HCT116 (cell line): ENCODE measurements around the gene KNOP1. TPM values are rescaled to one million over a fixed set of nuclear protein-coding genes. Genes with fewer than 3 reads are reported as not detected.
"Not testable (repeated sequence)": the region's sequence is repeated elsewhere in the genome, so short reads cannot be mapped to it uniquely, and the experiment has no call there.

Experiments
- ATAC-seq: fragments of 200-7000 bp; cut with Tn5 transposase; 2 replicates; pipeline ENCODE4 v1.9.1; 2020; ENCODE audit warnings: mild to moderate bottlenecking, moderate library complexity
- BruUV-seq: library from RNA; stranded (reverse); fragments of 400-500 nt; replicated peaks from 2 replicates; lab custom pipeline; 2021; lab: Mats Ljungman, UMichigan
- CTCF ChIA-PET: fragments of 300-600 bp; sonication (Branson Sonifier 250); formaldehyde crosslinking; loops from one replicate; lab custom pipeline; 2021; ENCODE audit warnings: antibody characterized with exemption; lab: Charles Lee
- POLR2A ChIA-PET: fragments of 300-600, 350-600 bp; sonication (Branson Sonifier 250); formaldehyde crosslinking; loops from one replicate; lab custom pipeline; 2021; ENCODE audit warnings: antibody characterized with exemption; lab: Charles Lee
- RAD21 ChIA-PET, 2 experiments: fragments of 300-600 bp; sonication (Branson Sonifier 250); formaldehyde crosslinking; loops; one replicate each; lab custom pipeline; 2023; ENCODE audit warnings: low total read pairs in 2 of 2; ENCODE audit not compliant: uncharacterized antibody in 2 of 2, unreplicated experiment in 2 of 2, low non-redundant PET in 1 of 2; lab: Charles Lee
- DNase-seq: peaks from one replicate; pipeline ENCODE4 v3.0.0-alpha.2; 2010; ENCODE audit warnings: low read depth, low spot score
- H2AFZ ChIP-seq: fragments of 200-600 bp; shearing (Covaris generic), sonication (generic); 2 replicates; pipeline ENCODE4 v1.6.1; 2017; ENCODE audit warnings: low read depth, mixed run types, mixed read lengths, antibody characterized with exemption, low read length; ENCODE audit not compliant: poor library complexity, severe bottlenecking
- H3K27ac ChIP-seq: 2 replicates; pipeline ENCODE4 v1.5.1; 2012; ENCODE audit warnings: low read depth, low read length
- H3K27me3 ChIP-seq: fragments of 200-600 bp; sonication (generic); 2 replicates; pipeline ENCODE4 v1.6.1; 2016; ENCODE audit warnings: mixed run types, low read length, mixed read lengths; ENCODE audit not compliant: insufficient read depth
- H3K36me3 ChIP-seq, 2 experiments: fragments of 200-500 bp in 1 of 2; fragments of 200-600 bp in 1 of 2; sonication (Bioruptor generic) in 1 of 2; sonication (generic) in 1 of 2; 2 replicates each; pipeline versions ENCODE4 v1.5.1 to v1.6.1; 2014 to 2016; ENCODE audit warnings: low read length in 2 of 2, inconsistent platforms in 1 of 2, mixed read lengths in 1 of 2, mixed run types in 1 of 2; ENCODE audit not compliant: insufficient read depth in 2 of 2, control insufficient read depth in 1 of 2
- H3K4me1 ChIP-seq, 2 experiments: fragments of 200-600 bp in 1 of 2; sonication (generic) in 1 of 2; 2 replicates each; pipeline versions ENCODE4 v1.5.1 to v1.6.1; 2012 to 2017; ENCODE audit warnings: low read length in 2 of 2, inconsistent platforms in 1 of 2, mild to moderate bottlenecking in 1 of 2, mixed read lengths in 1 of 2, mixed run types in 1 of 2, moderate library complexity in 1 of 2; ENCODE audit not compliant: insufficient read depth in 2 of 2, control insufficient read depth in 1 of 2
- H3K4me2 ChIP-seq: fragments of 200-600 bp; sonication (generic); 2 replicates; pipeline ENCODE4 v1.6.1; 2017; ENCODE audit warnings: mixed run types, low read length, mixed read lengths
- H3K4me3 ChIP-seq, 2 experiments: fragments of 200-600 bp in 1 of 2; sonication (generic) in 1 of 2; replicated peaks in 1 of 2; 2 replicates each; pipeline ENCODE4 v1.5.1; 2011 to 2016; ENCODE audit warnings: low read length in 2 of 2, control low read depth in 1 of 2, low read depth in 1 of 2, mild to moderate bottlenecking in 1 of 2, mixed read lengths in 1 of 2, mixed run types in 1 of 2
- H3K79me2 ChIP-seq: fragments of 200-600 bp; sonication (generic); 2 replicates; pipeline ENCODE4 v1.6.1; 2017; ENCODE audit warnings: mild to moderate bottlenecking, mixed run types, low read length, moderate library complexity, mixed read lengths; ENCODE audit not compliant: insufficient read depth
- H3K9ac ChIP-seq: fragments of 200-600 bp; sonication (generic); 2 replicates; pipeline ENCODE4 v1.6.1; 2016; ENCODE audit warnings: low read length, mixed read lengths
- H3K9me2 ChIP-seq: fragments of 200-600 bp; sonication (generic), shearing (Covaris generic); 2 replicates; pipeline ENCODE4 v1.6.1; 2017; ENCODE audit warnings: mixed run types, mild to moderate bottlenecking, moderate library complexity; ENCODE audit not compliant: insufficient read depth
- H3K9me3 ChIP-seq, 2 experiments: fragments of 200-500 bp in 1 of 2; fragments of 200-600 bp in 1 of 2; sonication (Bioruptor generic) in 1 of 2; sonication (generic) in 1 of 2; 2 replicates each; pipeline ENCODE4 v1.6.1; 2014 to 2017; ENCODE audit warnings: low read length in 2 of 2, mixed read lengths in 2 of 2, inconsistent platforms in 1 of 2, low read depth in 1 of 2, mild to moderate bottlenecking in 1 of 2, mixed run types in 1 of 2, moderate library complexity in 1 of 2; ENCODE audit not compliant: control insufficient read depth in 1 of 2, insufficient read depth in 1 of 2
- H4K20me1 ChIP-seq: fragments of 200-600 bp; sonication (generic), shearing (Covaris generic); 2 replicates; pipeline ENCODE4 v1.6.1; 2017; ENCODE audit warnings: mixed run types, mild to moderate bottlenecking, moderate library complexity; ENCODE audit not compliant: insufficient read depth
- CBX3 ChIP-seq: IDR thresholded peaks from 2 replicates; pipeline ENCODE4 v1.6.1; 2012; ENCODE audit warnings: low read depth
- EGR1 ChIP-seq: IDR thresholded peaks from 2 replicates; pipeline ENCODE4 v1.6.1; 2012; ENCODE audit warnings: low read depth
- ELF1 ChIP-seq: IDR thresholded peaks from 2 replicates; pipeline ENCODE4 v1.6.1; 2012; ENCODE audit warnings: low read depth, borderline replicate concordance
- EZH2 ChIP-seq: fragments of 200-600 bp; sonication (generic); IDR thresholded peaks from 2 replicates; pipeline ENCODE4 v1.6.1; 2017; ENCODE audit warnings: antibody characterized with exemption, mixed run types
- EZH2phosphoT487 ChIP-seq: fragments of 200-600 bp; IDR thresholded peaks from 2 replicates; pipeline ENCODE4 v1.6.1; 2018; ENCODE audit warnings: antibody characterized with exemption, borderline replicate concordance
- JUND ChIP-seq: IDR thresholded peaks from 2 replicates; pipeline ENCODE4 v1.6.1; 2012
- POLR2AphosphoS5 ChIP-seq: IDR thresholded peaks from 2 replicates; pipeline ENCODE4 v1.6.1; 2011; ENCODE audit warnings: mild to moderate bottlenecking, low read depth, low read length, moderate library complexity
- RAD21 ChIP-seq: IDR thresholded peaks from 2 replicates; pipeline ENCODE4 v1.6.1; 2012; ENCODE audit warnings: low read depth, mild to moderate bottlenecking
- SP1 ChIP-seq: IDR thresholded peaks from 2 replicates; pipeline ENCODE4 v1.6.1; 2012; ENCODE audit warnings: low read depth
- TCF7L2 ChIP-seq: IDR thresholded peaks from 2 replicates; pipeline ENCODE4 v1.7.0; 2011; ENCODE audit warnings: borderline replicate concordance, inconsistent platforms; ENCODE audit not compliant: insufficient read depth, insufficient read length; ENCODE audit errors: extremely low read depth
- ZFX ChIP-seq: fragments of 450-650 bp; IDR thresholded peaks from 2 replicates; pipeline ENCODE4 v1.6.1; 2017
- ZNF274 ChIP-seq: fragments of 200-500 bp; sonication (Bioruptor generic); IDR thresholded peaks from 2 replicates; pipeline ENCODE4 v1.6.1; 2014; ENCODE audit warnings: mild to moderate bottlenecking, low read depth, low read length, inconsistent platforms
- intact Hi-C: fragments of 100-400 bp; cut with micrococcal nuclease; formaldehyde crosslinking; loops from 2 replicates; pipeline ENCODE4 v1.10.0; 2022
- total RNA-seq: library from RNA; stranded (reverse); gene quantifications from one replicate; pipeline ENCODE4 v1.2.1, GENCODE V29; 2021; ENCODE audit not compliant: unreplicated experiment
- TF ChIP-seq, protein P1 (sequence below): IDR thresholded peaks from 2 replicates; pipeline ENCODE4 v1.6.1; 2012

KNOP1 gene
- total RNA-seq, 1 experiment from 2014 or later: 34.6 TPM

GRCh38 chr16:19718624-19718965 lies 568 bp upstream of the KNOP1 start:
- peak overlapping the region; percentile 79 for H3K4me2 ChIP-seq
- ATAC-seq (no peak), DNase-seq (no peak)
- H3K9me3 ChIP-seq: no peaks in the 10 kb centered on the region
- H2AFZ ChIP-seq: peak overlapping the region; percentile 83
- peak overlapping the region; percentile 86 for H3K27ac ChIP-seq
- peak overlapping the region; percentile 92 to 95 for H3K4me3 ChIP-seq
- BruUV-seq: no TSS peak
- H3K9me2 ChIP-seq: no peaks in the 10 kb centered on the region
- H3K79me2 ChIP-seq: peaks cover 65% of the 10 kb centered on the region
- TF ChIP-seq EZH2phosphoT487 (no peak), JUND (no peak), ZFX (no peak), SP1 (no peak), EGR1 (no peak), TCF7L2 (no peak), RAD21 (no peak), EZH2 (no peak), ZNF274 (no peak), ELF1 (no peak)
- TF ChIP-seq, protein P1, sequence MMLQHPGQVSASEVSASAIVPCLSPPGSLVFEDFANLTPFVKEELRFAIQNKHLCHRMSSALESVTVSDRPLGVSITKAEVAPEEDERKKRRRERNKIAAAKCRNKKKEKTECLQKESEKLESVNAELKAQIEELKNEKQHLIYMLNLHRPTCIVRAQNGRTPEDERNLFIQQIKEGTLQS: no peak
- H3K27me3 ChIP-seq: no peaks in the 10 kb centered on the region
- H3K36me3 ChIP-seq: peaks cover 8 to 14% of the 10 kb centered on the region in 2 experiments; a peak in 3 of 4 replicates
- CTCF ChIA-PET: interaction anchor here (1.0 kb wide), 1 partner anchor 19 kb away, joined by 3 read pairs; no protein-coding TSS in a partner anchor
- peak overlapping the region; percentile 88 for H3K9ac ChIP-seq
- H4K20me1 ChIP-seq: peaks cover 4% of the 10 kb centered on the region; the same call in 1 of the 2 replicates
- POLR2A ChIA-PET: interaction anchor here (0.7 kb wide), 1 partner anchor 908 kb away, joined by 3 read pairs; no protein-coding TSS in a partner anchor
- peaks cover 11 to 24% of the 10 kb centered on the region in 2 experiments for H3K4me1 ChIP-seq
- RAD21 ChIA-PET: no interaction called here
- intact Hi-C loops: no loop called here

GRCh38 chr16:19717314-19717713 lies 713 bp downstream of the KNOP1 start:
- RAD21 ChIA-PET: no interaction called here
- Histone ChIP-seq H3K9me2 (no peaks in the 10 kb centered on the region), H3K4me2 (peak overlapping the region; percentile 79), H3K36me3 (peaks cover 9 to 18% of the 10 kb centered on the region in 2 experiments; a peak in 3 of 4 replicates), H3K27me3 (no peaks in the 10 kb centered on the region), H3K9me3 (no peaks in the 10 kb centered on the region), H3K79me2 (peaks cover 78% of the 10 kb centered on the region), H3K9ac (peak overlapping the region; percentile 88), H3K4me3 (peak overlapping the region; percentile 92 to 95), H4K20me1 (peaks cover 4% of the 10 kb centered on the region; the same call in 1 of the 2 replicates), H3K27ac (peak overlapping the region; percentile 86), H3K4me1 (peaks cover 11 to 24% of the 10 kb centered on the region in 2 experiments), H2AFZ (no peak overlapping the region)
- DNase-seq: no peak
- ATAC-seq: no peak
- no TSS peak for BruUV-seq
- TF ChIP-seq SP1 (no peak), ELF1 (no peak), CBX3 (no peak), POLR2AphosphoS5 (no peak), ZNF274 (no peak), EGR1 (no peak)
- POLR2A ChIA-PET: interaction anchor here (1.2 kb wide), 1 partner anchor 10 kb away, joined by 3 read pairs; no protein-coding TSS in a partner anchor
- CTCF ChIA-PET: no interaction called here
- intact Hi-C loops: no loop called here

DNA sequence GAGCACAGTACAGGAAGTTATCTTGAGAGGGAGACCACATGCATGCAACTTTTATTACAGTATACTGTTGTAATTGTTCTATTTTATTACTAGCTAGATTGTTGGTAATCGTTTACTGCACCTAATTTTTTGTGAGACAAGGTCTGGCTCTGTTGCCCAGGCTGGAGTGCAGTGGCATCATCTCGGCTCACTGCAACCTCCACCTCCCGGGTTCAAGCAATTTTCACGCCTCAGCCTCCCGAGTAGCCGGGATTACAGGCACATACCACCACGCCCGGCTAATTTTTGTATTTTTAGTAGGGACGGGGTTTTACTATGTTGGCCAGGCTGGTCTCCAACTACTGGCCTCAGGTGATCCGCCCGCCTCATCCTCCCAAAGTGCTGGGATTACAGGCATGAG lies 1.3 kb downstream of the KNOP1 start:
- peak overlapping the region; percentile 88 for H3K9ac ChIP-seq
- H3K27me3 ChIP-seq, DNase-seq, CTCF ChIA-PET, POLR2A ChIA-PET, BruUV-seq, ATAC-seq, RAD21 ChIA-PET, H3K9me2 ChIP-seq, H2AFZ ChIP-seq, H3K9me3 ChIP-seq, H4K20me1 ChIP-seq, intact Hi-C loops: not testable (repeated sequence)
- peak overlapping the region; percentile 86; the same call in 1 of the 2 replicates for H3K27ac ChIP-seq
- H3K4me1 ChIP-seq: peaks cover 11 to 24% of the 10 kb centered on the region in 2 experiments
- peaks cover 9 to 24% of the 10 kb centered on the region in 2 experiments; a peak in 3 of 4 replicates for H3K36me3 ChIP-seq
- peaks cover 84% of the 10 kb centered on the region for H3K79me2 ChIP-seq
- H3K4me2 ChIP-seq: peak overlapping the region; percentile 79
- H3K4me3 ChIP-seq: peak overlapping the region; percentile 92 to 95
